Fibroblast of lung (primary cell): ENCODE data around the gene NEK4. TPM values are rescaled to one million over a fixed set of nuclear protein-coding genes. Genes with fewer than 3 reads are reported as not detected.

Source experiments
- DNase-seq, 2 donors: peaks; one replicate each; pipeline versions ENCODE4 v3.0.0 to v3.0.0-alpha.2; 2010; ENCODE audit warnings: low read depth in 2 of 2
- H2AFZ ChIP-seq: 2 replicates; pipeline ENCODE4 v1.5.1; 2012; ENCODE audit warnings: low read length, control low read depth, inconsistent platforms
- H3K27ac ChIP-seq: 2 replicates; pipeline ENCODE4 v1.5.1; 2011; ENCODE audit warnings: low read length, control low read depth; ENCODE audit not compliant: insufficient read depth
- H3K27me3 ChIP-seq: 2 replicates; pipeline ENCODE4 v1.5.1; 2011; ENCODE audit warnings: mild to moderate bottlenecking, low read length; ENCODE audit not compliant: control insufficient read depth, insufficient read depth
- H3K36me3 ChIP-seq: 2 replicates; pipeline ENCODE4 v1.5.1; 2011; ENCODE audit warnings: low read length; ENCODE audit not compliant: control insufficient read depth, insufficient read depth
- H3K4me1 ChIP-seq: 2 replicates; pipeline ENCODE4 v1.5.1; 2011; ENCODE audit warnings: low read length; ENCODE audit not compliant: control insufficient read depth, insufficient read depth; ENCODE audit errors: extremely low read depth
- H3K4me2 ChIP-seq: 2 replicates; pipeline ENCODE4 v1.5.1; 2011; ENCODE audit warnings: low read length, control low read depth; ENCODE audit not compliant: insufficient read depth; ENCODE audit errors: extremely low read depth
- H3K4me3 ChIP-seq, 4 experiments: fragments of 200-600 bp in 1 of 4; sonication (generic) in 1 of 4; replicated peaks in 1 of 4; 2 replicates each; pipeline ENCODE4 v1.5.1; 2011 to 2016; ENCODE audit warnings: low read length in 4 of 4, low read depth in 3 of 4, mild to moderate bottlenecking in 3 of 4, control low read depth in 2 of 4, inconsistent platforms in 1 of 4, mixed read lengths in 1 of 4; ENCODE audit not compliant: insufficient read depth in 1 of 4; ENCODE audit errors: control extremely low read depth in 1 of 4
- H3K79me2 ChIP-seq: 2 replicates; pipeline ENCODE4 v1.5.1; 2012; ENCODE audit warnings: mild to moderate bottlenecking, low read length, inconsistent platforms; ENCODE audit not compliant: control insufficient read depth, insufficient read depth
- H3K9ac ChIP-seq: 2 replicates; pipeline ENCODE4 v1.5.1; 2011; ENCODE audit warnings: mild to moderate bottlenecking, low read length, control low read depth; ENCODE audit not compliant: insufficient read depth
- H3K9me3 ChIP-seq: 2 replicates; pipeline ENCODE4 v1.5.1; 2012; ENCODE audit warnings: low read depth, low read length; ENCODE audit not compliant: control insufficient read depth, insufficient read depth
- H4K20me1 ChIP-seq: 2 replicates; pipeline ENCODE4 v1.5.1; 2011; ENCODE audit warnings: low read length; ENCODE audit not compliant: control insufficient read depth, insufficient read depth; ENCODE audit errors: extremely low read depth
- CTCF ChIP-seq, 2 donors: IDR thresholded peaks in 1 of 2; conservative IDR thresholded peaks in 1 of 2; 1 replicate in 1 of 2; 2 replicates in 1 of 2; pipeline ENCODE4 v1.5.1; 2011 to 2012; ENCODE audit warnings: low read length in 2 of 2, control low read depth in 1 of 2, inconsistent platforms in 1 of 2, low read depth in 1 of 2, mild to moderate bottlenecking in 1 of 2
- EZH2 ChIP-seq: IDR thresholded peaks from 2 replicates; pipeline ENCODE4 v1.5.1; 2012; ENCODE audit warnings: low read length, control low read depth, mild to moderate bottlenecking; ENCODE audit errors: missing control alignments
- polyA plus RNA-seq, 2 donors: library from polyadenylated mRNA; depleted of rRNA in 1 of 2; stranded (reverse) in 1 of 2; unstranded in 1 of 2; fragments of >200 nt; gene quantifications; 2 replicates each; pipeline ENCODE4 v1.2.1, GENCODE V29; 2011 to 2012; ENCODE audit warnings: missing spikeins in 1 of 2
- total RNA-seq: library from RNA; depleted of rRNA; stranded (reverse); fragments of >200 nt; gene quantifications from 2 replicates; pipeline ENCODE4 v1.2.1, GENCODE V29; 2014

Gene NEK4
- total and polyA plus RNA-seq, 2 donors (not counting 1 experiment from before 2014, with no cell fraction given), result 16.0 to 24.9 TPM

DNA sequence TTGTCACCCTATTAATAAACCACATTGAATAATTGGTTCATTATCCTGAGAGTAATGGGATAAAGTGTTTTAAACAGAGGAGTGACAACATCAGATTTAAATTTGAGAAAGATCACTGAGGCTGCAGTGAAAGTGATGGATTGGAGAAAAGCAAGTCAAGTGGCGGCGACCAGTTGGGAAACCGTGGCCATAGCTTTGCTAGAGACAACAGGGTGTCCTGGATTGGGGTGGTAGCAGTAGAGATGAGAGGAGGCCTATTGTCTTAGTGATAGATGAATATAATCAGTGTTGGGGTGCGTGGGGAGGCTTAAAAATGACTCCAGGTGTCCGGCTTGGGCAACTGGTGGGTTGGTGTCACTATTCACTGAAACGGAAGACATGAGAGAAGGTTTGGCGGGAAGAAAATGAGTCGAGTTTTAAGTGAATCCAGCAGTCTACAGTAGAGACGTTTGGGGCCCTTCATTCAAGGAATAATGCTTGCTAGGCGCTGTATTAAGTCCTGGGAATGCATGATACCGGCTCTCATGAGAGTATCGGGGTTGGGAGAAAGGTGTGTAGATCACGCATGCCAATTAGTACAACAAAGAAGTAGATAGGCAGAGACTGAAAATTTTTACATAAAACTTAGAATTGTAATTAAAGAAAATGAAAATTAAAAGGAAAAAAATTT, 819 bp downstream of the NEK4 start:
- no peaks in the 10 kb centered on the region for H3K4me1 ChIP-seq
- H3K4me3 ChIP-seq, result peak overlapping the region; percentile 73 to 82 (median 80)
- H2AFZ ChIP-seq, result peak overlapping the region; percentile 56
- H3K4me2 ChIP-seq, result peak overlapping the region; percentile 94
- no peaks in the 10 kb centered on the region for H3K36me3 ChIP-seq
- peak; percentile 10 for DNase-seq
- H3K9me3 ChIP-seq, result no peaks in the 10 kb centered on the region
- H4K20me1 ChIP-seq, result no peaks in the 10 kb centered on the region
- H3K27ac ChIP-seq, result no peak overlapping the region
- H3K9ac ChIP-seq, result no peak overlapping the region
- H3K79me2 ChIP-seq, result peaks cover 2% of the 10 kb centered on the region
- H3K27me3 ChIP-seq, result no peaks in the 10 kb centered on the region
- TF ChIP-seq EZH2 (no peak), CTCF (conservative IDR thresholded peaks at IDR 0.05 in 1 of 2, IDR thresholded peaks at IDR 0.05 in 1 of 2; ENCODE audit: low read depth in 1 of 2, low read length in 2 of 2) (no peak)

- no peak overlapping the region for H3K4me2 ChIP-seq
- peak in 1 of 2 donors; percentile 2 for DNase-seq
These were observed 7.3 kb downstream of the NEK4 start for GRCh38 chr3:52763466-52763865.

GRCh38 chr3:52756141-52756540, 14.6 kb downstream of the NEK4 start:
- Histone ChIP-seq H4K20me1 (no peaks in the 10 kb centered on the region), H3K79me2 (no peaks in the 10 kb centered on the region), H3K4me2 (no peak overlapping the region), H3K4me1 (no peaks in the 10 kb centered on the region), H2AFZ (no peak overlapping the region), H3K9ac (no peak overlapping the region), H3K27ac (no peak overlapping the region), H3K9me3 (no peaks in the 10 kb centered on the region), H3K4me3 (no peak overlapping the region), H3K36me3 (peaks cover 2% of the 10 kb centered on the region), H3K27me3 (no peaks in the 10 kb centered on the region)
- TF ChIP-seq CTCF (conservative IDR thresholded peaks at IDR 0.05 in 1 of 2, IDR thresholded peaks at IDR 0.05 in 1 of 2; ENCODE audit: low read depth in 1 of 2, low read length in 2 of 2), result no peak
- no peak for TF ChIP-seq EZH2
- DNase-seq, result no peak

More at GRCh38 chr3:52763466-52763865, 7.3 kb downstream of the NEK4 start:
- Histone ChIP-seq H3K4me1 (no peaks in the 10 kb centered on the region), H4K20me1 (no peaks in the 10 kb centered on the region), H3K9ac (no peak overlapping the region), H3K27me3 (no peaks in the 10 kb centered on the region), H3K9me3 (no peaks in the 10 kb centered on the region), H3K27ac (no peak overlapping the region), H3K36me3 (no peaks in the 10 kb centered on the region), H3K4me3 (no peak overlapping the region), H2AFZ (no peak overlapping the region), H3K79me2 (no peaks in the 10 kb centered on the region)
- TF ChIP-seq EZH2 (no peak), CTCF (conservative IDR thresholded peaks at IDR 0.05 in 1 of 2, IDR thresholded peaks at IDR 0.05 in 1 of 2; ENCODE audit: low read depth in 1 of 2, low read length in 2 of 2) (no peak)
